Glutamatergic neuron (in vitro differentiated cells): ENCODE results near the gene RNASET2. TPM values are rescaled to one million over a fixed set of nuclear protein-coding genes. Genes with fewer than 3 reads are reported as not detected.

Experiments
- DNase-seq: peaks from one replicate; pipeline ENCODE4 v3.0.0; 2022
- H3K27ac Mint-ChIP-seq: one replicate; pipeline ENCODE4 v1.8.0; 2020; ENCODE audit warnings: mild to moderate bottlenecking, mixed read lengths, inconsistent platforms; ENCODE audit not compliant: unreplicated experiment
- H3K27me3 Mint-ChIP-seq: one replicate; pipeline ENCODE4 v1.8.0; 2020; ENCODE audit warnings: mild to moderate bottlenecking, moderate library complexity, mixed read lengths, inconsistent platforms; ENCODE audit not compliant: unreplicated experiment
- H3K36me3 Mint-ChIP-seq: one replicate; pipeline ENCODE4 v1.8.0; 2020; ENCODE audit warnings: mild to moderate bottlenecking, mixed read lengths, inconsistent platforms; ENCODE audit not compliant: unreplicated experiment
- H3K4me1 Mint-ChIP-seq: one replicate; pipeline ENCODE4 v1.8.0; 2020; ENCODE audit warnings: mild to moderate bottlenecking, low read depth, mixed read lengths, inconsistent platforms; ENCODE audit not compliant: unreplicated experiment
- H3K4me3 Mint-ChIP-seq: one replicate; pipeline ENCODE4 v1.8.0; 2020; ENCODE audit warnings: mild to moderate bottlenecking, mixed read lengths, inconsistent platforms; ENCODE audit not compliant: unreplicated experiment
- H3K9me3 Mint-ChIP-seq: one replicate; pipeline ENCODE4 v1.8.0; 2020; ENCODE audit warnings: mild to moderate bottlenecking, moderate library complexity, mixed read lengths, inconsistent platforms; ENCODE audit not compliant: unreplicated experiment
- total RNA-seq: library from RNA; stranded (reverse); fragmentation: NEBNext Ultra II Directional; extraction: Animal tissue kit (Norgen Biotek cat#: 25700); gene quantifications from one replicate; pipeline ENCODE4 v1.2.1, GENCODE V29; 2021; ENCODE audit not compliant: unreplicated experiment
- TF ChIP-seq, protein P1 (sequence below): fragments of 200-600 bp; sonication (generic); IDR thresholded peaks from one replicate; pipeline ENCODE4 v1.5.0; 2021; ENCODE audit not compliant: partially characterized antibody, unreplicated experiment

RNASET2 gene
- total RNA-seq, 1 donor from 2014 or later: 2.2 TPM

- H3K27ac Mint-ChIP-seq: no peak overlapping the region
- TF ChIP-seq, protein P1, sequence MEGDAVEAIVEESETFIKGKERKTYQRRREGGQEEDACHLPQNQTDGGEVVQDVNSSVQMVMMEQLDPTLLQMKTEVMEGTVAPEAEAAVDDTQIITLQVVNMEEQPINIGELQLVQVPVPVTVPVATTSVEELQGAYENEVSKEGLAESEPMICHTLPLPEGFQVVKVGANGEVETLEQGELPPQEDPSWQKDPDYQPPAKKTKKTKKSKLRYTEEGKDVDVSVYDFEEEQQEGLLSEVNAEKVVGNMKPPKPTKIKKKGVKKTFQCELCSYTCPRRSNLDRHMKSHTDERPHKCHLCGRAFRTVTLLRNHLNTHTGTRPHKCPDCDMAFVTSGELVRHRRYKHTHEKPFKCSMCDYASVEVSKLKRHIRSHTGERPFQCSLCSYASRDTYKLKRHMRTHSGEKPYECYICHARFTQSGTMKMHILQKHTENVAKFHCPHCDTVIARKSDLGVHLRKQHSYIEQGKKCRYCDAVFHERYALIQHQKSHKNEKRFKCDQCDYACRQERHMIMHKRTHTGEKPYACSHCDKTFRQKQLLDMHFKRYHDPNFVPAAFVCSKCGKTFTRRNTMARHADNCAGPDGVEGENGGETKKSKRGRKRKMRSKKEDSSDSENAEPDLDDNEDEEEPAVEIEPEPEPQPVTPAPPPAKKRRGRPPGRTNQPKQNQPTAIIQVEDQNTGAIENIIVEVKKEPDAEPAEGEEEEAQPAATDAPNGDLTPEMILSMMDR: no peak
- no peaks in the 10 kb centered on the region for H3K4me1 Mint-ChIP-seq
- H3K9me3 Mint-ChIP-seq: no peaks in the 10 kb centered on the region
- H3K27me3 Mint-ChIP-seq: no peaks in the 10 kb centered on the region
- no peak overlapping the region for H3K4me3 Mint-ChIP-seq
- no peaks in the 10 kb centered on the region for H3K36me3 Mint-ChIP-seq
- DNase-seq: no peak
Measured at GRCh38 chr6:166996406-166996805, 40.1 kb upstream of the RNASET2 start.

DNA sequence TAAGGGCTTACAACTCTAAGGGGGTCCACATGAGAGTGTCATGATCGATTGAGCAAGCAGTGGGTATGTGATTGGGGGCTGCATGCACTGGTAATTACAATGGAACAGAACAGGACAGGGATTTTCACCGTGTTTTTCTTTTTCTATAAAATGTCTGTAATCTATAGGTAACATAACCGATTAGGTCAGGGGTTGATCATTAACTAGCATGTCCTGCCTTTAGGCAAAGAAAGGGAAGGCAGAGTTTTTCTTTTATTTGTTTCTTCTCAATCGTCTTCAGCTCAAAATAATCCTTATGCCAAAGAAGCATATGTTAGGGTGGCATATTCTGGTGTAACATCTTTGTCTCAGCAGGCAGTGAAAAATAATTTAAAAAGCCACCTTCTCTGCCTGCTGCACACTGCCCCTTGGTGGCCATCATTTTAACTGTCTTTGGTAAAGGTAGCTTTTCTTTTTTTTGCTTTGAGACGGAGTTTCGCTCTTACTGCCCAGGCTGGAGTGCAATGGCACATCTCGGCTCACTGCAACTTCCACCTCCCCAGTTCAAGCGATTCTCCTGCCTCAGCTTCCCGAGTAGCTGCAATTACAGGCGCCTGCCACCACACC lies 33.2 kb upstream of the RNASET2 start:
- Mint-ChIP-seq H3K27ac (no peak overlapping the region), H3K36me3 (no peaks in the 10 kb centered on the region), H3K4me3 (no peak overlapping the region), H3K4me1 (no peaks in the 10 kb centered on the region), H3K27me3 (no peaks in the 10 kb centered on the region), H3K9me3 (no peaks in the 10 kb centered on the region)
- TF ChIP-seq, protein P1: peak; percentile 63
- no peak for DNase-seq

GRCh38 chr6:166988674-166989201 lies 32.4 kb upstream of the RNASET2 start:
- H3K27ac Mint-ChIP-seq: no peak overlapping the region
- H3K4me3 Mint-ChIP-seq: no peak overlapping the region
- H3K27me3 Mint-ChIP-seq: no peaks in the 10 kb centered on the region
- no peak for DNase-seq
- no peaks in the 10 kb centered on the region for H3K4me1 Mint-ChIP-seq
- H3K36me3 Mint-ChIP-seq: no peaks in the 10 kb centered on the region
- TF ChIP-seq, protein P1: no peak
- H3K9me3 Mint-ChIP-seq: peaks cover 2% of the 10 kb centered on the region

- Mint-ChIP-seq H3K4me1 (no peaks in the 10 kb centered on the region), H3K27ac (no peak overlapping the region), H3K9me3 (peaks cover 2% of the 10 kb centered on the region), H3K27me3 (no peaks in the 10 kb centered on the region), H3K36me3 (no peaks in the 10 kb centered on the region), H3K4me3 (no peak overlapping the region)
- TF ChIP-seq, protein P1: no peak
- no peak for DNase-seq
Measured at GRCh38 chr6:166987930-166988329, 31.6 kb upstream of the RNASET2 start.

DNA sequence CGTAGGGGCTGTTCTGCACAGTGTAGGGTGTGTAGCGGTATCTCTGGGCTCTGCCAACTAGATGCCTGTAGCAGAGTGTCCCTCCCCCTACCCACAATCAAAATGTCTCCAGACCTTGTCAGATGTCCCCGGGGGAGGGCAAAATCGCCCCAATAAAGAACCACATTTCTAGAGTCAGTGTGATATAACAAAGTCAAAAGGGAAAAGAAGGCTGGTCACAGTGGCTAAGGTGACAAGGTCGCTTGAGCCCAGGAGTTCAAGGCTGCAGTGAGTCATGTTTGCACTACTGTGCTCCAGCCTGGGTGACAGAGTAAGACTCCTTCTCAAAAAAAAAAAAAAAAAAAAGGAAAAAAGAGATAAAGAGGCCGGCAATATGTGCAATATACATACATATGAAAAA lies 31.1 kb upstream of the RNASET2 start:
- no peak overlapping the region for H3K4me3 Mint-ChIP-seq

More for the DNA sequence above, 31.1 kb upstream of the RNASET2 start:
- TF ChIP-seq, protein P1: no peak
- H3K36me3 Mint-ChIP-seq: no peaks in the 10 kb centered on the region
- H3K4me1 Mint-ChIP-seq: no peaks in the 10 kb centered on the region
- H3K27me3 Mint-ChIP-seq: no peaks in the 10 kb centered on the region
- H3K27ac Mint-ChIP-seq: no peak overlapping the region
- peaks cover 2% of the 10 kb centered on the region for H3K9me3 Mint-ChIP-seq
- no peak for DNase-seq
